A673 (cell line): ENCODE data around the gene PDE8A.

Experiments
- EZH2 ChIP-seq: fragments of 200-600 bp; sonication (generic); IDR thresholded peaks from 2 replicates; pipeline ENCODE4 v1.6.1; 2017; ENCODE audit warnings: borderline replicate concordance, low read depth, mild to moderate bottlenecking, mixed read lengths, antibody characterized with exemption, low read length; ENCODE audit not compliant: poor library complexity, severe bottlenecking
- TF ChIP-seq, protein P1 (sequence below): fragments of 300-800, 200-600 bp; sonication (generic); conservative IDR thresholded peaks from 2 replicates; pipeline ENCODE4 v1.5.1; 2017; ENCODE audit warnings: low read depth, mild to moderate bottlenecking, antibody characterized with exemption, low read length, moderate library complexity, mixed read lengths

DNA sequence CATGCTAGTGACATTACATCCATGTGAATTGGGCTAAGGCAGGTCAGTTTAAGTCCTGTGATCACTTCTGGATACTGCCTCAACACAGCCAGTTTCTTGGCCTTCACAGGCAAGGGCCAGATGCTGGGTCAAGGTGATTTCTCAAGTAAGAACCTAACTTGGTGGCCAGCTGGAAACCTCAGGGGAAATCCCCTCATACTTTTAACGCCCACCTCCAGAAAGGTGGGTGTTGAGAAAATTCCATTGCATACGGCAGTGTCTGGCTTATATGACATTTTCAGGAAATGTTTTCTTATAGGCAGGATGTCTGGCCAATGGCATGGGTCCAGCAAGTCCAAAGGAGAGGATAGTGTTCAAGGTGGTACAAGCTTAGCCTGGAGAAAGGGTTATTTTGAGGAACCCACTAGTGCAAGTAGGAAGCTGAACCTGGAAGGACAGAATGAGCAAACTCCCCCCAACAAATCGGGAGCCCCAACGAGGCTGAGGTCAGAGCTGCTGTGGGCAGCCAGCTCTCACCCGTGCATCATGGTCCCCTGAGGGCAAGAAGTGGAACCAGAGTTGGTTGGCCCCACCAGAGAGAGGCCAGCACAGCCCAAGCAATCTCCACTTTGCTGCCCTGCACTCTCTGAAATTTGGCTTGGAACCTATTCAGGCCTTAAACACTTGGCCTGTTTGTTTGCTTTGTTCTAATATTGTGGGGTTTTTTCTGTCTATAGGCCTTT lies 135.4 kb downstream of the PDE8A start:
- TF ChIP-seq, protein P1, sequence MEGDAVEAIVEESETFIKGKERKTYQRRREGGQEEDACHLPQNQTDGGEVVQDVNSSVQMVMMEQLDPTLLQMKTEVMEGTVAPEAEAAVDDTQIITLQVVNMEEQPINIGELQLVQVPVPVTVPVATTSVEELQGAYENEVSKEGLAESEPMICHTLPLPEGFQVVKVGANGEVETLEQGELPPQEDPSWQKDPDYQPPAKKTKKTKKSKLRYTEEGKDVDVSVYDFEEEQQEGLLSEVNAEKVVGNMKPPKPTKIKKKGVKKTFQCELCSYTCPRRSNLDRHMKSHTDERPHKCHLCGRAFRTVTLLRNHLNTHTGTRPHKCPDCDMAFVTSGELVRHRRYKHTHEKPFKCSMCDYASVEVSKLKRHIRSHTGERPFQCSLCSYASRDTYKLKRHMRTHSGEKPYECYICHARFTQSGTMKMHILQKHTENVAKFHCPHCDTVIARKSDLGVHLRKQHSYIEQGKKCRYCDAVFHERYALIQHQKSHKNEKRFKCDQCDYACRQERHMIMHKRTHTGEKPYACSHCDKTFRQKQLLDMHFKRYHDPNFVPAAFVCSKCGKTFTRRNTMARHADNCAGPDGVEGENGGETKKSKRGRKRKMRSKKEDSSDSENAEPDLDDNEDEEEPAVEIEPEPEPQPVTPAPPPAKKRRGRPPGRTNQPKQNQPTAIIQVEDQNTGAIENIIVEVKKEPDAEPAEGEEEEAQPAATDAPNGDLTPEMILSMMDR = no peak
- TF ChIP-seq EZH2 = no peak
